SKM-1 treated with dmso at 0.1 percent for 144 hours (cell line): ENCODE measurements around the gene C1orf226.
A peak's percentile ranks its signal among the peaks of the same experiment; 100 is the strongest.
"Not testable (repeated sequence)": the region's sequence is repeated elsewhere in the genome, so short reads cannot be mapped to it uniquely, and the experiment has no call there.

Source experiments
- DNase-seq: peaks from one replicate; lab custom pipeline; 2025; ENCODE audit not compliant: unreplicated experiment; lab: John Stamatoyannopoulos, UW

The C1orf226 gene

DNA sequence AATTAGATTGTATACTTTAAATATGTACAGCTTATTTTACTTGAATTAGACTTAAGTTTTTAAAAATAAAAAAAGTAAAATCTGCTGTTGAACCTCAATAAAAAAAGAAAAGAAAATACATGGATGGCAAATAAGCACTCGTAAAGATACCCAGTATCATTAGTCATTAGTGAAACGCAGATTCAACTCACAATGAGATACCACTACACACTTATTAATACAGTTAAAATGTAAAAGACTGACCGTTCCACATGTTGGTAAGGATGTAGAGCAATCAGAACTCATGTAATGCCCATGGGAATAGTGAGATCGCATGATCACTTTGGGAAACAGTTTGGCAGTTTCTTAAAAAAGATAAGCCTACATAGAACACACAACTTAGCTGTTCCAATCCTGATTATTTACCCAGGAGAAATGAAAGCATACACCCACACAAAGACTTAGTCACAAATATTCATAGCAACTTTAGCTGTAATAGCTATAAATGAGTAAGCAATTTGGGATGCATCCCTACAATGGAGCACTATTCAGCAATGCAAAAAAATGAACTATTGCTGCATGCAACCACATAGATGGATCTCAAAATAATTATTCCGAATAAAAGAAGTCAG is 23.1 kb downstream of the C1orf226 start:
- DNase-seq, result no peak

DNA sequence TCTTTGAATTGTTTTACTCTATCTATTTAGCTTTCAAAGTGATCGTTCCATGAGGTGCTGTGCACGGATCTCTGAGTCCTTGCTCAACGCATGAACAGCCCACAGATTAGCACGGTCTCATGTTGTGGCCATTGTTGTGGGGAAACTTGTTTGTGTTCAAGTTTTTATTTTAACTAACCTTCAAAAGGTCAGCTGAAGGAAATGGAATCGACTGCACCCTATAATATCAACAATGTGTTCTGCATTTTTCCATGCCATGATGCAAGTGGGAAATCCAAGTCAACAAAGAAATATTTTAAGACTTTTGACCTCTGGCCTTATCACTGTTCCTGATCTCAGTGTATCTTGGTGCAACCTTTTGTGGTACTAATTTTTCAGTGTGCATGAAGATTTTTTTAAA is 24.3 kb downstream of the C1orf226 start:
- DNase-seq, result no peak

DNA sequence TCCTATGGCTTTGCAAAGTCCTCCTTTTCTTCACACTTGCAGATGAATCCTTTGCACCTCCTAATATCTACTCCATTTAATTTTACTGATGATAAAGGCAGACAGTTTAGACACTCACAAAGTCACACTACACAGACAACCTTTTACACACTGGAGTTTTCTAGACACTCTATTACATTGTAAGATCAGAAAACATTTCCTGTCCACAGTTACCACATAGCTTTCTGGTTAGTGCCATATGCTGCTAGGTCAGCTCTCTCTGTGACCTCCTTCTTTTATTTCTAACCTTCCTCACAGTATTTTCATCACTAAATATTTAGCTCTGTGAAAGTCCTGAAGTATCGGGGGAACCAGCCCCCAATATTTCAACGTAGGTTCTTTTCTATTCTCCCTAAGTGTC is 25.3 kb downstream of the C1orf226 start:
- no peak for DNase-seq

DNA sequence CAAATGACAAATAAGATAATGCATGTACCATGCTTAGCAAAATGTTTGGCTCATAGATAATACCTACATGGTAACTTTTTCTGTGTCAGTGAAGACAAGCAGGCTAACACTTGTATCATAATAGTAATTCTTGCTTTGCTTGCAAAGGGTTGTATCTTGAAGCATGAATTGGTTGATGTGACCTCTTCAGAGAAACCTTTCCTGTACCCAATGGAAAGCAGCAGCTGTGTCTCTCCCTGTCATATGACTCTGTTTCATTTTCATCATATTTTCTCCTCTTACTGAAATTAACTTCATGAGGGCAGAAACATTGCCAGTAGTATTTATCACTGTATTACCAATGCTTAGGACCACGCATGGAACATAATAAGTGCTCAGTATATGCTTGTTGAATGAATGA is 26.0 kb downstream of the C1orf226 start:
- DNase-seq, result no peak

DNA sequence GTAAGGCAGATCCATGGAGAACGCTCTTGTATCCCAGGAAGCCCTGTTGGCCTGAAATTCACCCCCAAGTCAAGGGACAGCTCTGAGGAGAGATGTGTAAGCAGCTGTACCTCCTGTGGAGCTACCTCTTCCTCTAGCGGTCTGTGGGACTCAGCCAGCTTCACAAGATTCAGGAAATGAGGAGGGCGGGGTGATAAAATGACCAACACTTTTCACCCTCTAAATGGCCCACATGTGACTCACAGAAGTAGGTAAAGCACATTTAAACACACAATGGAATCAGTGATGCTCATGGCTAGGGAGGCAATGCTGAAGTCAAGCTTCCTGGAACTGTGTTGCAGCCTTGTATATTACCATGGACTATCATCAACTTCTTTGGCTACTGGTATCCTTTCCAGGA is 30.5 kb downstream of the C1orf226 start, which contains the start of gene SH2D1B:
SH2D1B (minus strand) TSS at position 135 of the 400 bp plus-strand sequence; CDS start at position 15, 120 bp downstream.
- no peak for DNase-seq

DNA sequence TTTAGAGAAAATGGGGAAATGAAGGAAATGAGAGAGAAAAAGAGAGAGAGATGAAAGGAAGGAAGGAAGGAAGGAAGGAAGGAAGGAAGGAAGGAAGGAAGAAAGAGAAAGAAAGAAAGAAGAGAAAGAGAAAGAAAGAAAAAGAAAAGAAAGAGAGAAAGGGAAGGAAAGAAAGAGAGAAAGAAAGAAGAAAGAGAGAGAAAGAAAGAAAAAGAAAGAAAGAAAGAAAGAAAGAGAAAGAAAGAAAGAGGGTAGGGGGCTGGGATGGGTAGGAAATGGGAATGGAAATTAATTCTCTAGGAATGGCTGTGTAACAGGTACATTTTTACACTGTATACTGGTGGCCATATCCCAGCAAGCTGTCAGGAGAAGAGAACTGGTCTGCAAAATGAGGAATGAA is 34.7 kb downstream of the C1orf226 start:
- no peak for DNase-seq

DNA sequence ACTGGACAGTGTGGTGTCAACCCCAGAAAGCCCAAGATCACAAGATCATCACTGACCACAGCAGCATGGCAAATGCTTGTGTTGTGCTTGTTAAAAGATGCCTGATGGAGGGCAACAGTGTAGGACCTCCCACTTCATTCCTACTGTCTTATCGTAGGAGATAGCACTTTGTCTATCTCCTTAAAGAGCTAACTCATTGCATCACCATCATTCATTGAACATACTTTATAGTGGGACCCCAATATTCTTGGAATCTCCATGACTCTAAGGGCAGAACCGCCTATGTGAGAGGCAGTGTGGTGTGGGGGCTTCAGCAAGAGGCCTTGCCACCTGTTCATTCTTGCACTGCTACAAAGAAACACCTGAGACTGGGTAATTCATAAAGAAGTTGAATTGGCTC is 35.4 kb downstream of the C1orf226 start:
- DNase-seq, result no peak

DNA sequence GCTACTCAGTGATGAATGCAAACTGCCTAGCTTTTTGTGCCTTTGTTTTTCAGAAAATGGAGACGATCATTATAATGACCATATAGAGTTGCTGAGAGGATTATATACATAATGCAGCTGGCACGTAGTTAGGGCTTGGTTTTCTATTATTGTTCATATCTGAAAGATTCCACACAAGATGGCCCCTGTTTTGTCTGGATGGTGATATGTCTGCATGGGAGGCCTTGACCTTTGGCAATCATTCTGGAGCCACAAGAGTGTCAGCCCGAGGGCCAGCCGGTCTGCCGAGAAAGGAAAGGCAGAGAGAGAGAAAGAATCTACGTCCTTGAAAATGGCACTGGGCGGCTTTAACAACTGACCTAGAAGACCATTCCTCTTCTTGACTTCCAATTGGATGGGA is 36.1 kb downstream of the C1orf226 start:
- no peak for DNase-seq

DNA sequence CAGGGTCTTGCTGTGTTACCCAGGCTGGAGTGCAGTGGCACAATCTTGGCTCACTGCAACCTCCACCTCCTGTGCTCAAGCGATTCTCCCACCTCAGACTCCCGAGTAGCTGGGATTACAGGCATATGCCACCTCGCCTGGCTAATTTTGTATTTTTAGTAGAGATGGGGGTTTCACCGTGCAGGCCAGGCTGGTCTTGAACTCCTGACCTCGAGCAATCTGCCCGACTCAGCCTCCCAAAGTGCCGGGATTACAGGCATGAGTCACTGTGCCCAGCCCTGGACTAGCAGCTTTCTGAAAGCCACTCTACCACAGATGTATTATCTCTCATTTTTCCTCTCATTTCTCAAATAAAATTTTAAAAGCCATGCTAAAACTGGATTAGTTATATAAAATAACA is 37.1 kb downstream of the C1orf226 start:
- not testable (repeated sequence) for DNase-seq

DNA sequence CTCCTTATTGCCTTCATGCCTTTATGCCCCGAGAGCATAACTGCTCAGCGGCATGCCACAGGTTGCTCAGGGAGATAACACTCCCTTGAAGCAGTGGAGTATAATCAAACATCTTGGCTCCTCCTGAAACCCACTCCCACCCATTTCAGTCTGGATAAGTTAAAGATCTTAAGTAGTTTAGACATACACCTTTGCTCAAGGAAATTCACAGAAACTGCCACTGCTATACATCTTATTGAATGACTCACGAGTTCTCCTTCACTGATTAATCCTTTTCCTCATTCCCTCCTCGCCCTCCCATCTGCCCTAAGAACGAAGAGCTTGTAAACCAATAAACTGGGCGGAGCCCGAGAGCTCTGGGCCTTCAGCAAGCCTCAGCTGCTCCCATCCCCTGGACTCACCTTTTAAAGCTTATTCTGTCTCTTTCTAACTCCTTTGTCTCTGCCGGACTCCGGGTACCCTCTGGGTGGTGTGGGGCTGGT is 38.0 kb downstream of the C1orf226 start:
- not testable (repeated sequence) for DNase-seq

DNA sequence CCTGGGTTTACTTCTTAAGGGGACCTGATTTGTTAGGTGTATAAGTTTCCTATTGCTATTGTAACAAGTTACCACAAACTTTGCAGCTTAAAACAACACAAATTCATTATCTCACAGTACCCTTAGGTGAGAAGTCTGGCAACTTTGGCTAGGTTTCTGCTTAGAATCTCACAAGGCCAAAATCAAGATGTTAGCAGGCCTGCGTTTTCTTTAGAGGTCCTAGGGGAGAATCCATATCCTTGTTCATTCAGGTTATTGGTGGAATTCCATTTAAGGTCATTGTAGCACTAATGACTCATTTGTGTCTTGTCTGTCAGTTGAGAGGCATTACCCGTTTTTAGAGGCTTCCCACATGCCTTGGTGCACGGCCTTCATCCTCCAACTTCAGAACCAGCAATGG is 38.6 kb downstream of the C1orf226 start:
- DNase-seq, result no peak

DNA sequence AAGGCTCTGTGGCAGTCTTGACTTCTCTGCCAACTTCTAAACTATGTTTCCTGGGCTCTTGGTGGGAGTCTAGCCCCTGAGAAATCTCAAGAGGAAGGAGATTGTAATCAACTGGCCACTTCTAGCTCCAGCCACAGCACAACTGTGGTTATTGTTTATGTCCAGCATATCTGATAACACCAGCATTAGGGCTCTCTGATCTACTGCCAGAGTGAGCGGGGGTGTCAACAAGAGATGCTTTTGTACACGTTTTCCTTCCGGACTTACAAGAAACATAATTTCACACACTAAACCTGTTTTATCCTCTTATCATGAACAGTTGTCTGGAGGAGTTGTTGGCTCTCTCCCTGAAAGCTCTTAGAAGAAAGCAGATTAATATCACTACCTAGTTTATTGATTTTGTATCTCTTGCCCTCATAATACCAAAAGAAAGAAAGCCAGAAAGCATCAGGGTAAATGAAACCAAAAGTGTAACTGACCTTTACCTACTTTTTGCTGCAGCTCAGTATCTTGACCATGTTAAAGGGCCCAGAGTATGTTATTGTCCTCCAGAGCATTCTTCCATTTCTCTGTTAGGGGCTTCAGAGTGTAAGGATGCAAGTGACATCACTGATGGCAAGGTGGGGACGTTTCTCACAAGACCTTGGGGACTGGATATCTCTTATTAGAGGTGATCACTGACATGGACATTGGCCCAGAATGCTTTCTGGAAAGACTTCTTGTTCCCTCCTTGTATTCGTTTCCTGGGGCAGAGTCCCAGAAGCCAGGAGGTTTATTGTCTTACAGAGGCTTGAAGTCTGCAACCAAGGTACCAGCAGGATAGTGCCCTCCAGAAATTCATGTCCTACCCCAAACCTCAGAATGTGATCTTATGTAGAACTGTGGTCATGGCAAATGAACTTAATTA is 40.0 kb downstream of the C1orf226 start:
- no peak for DNase-seq

DNA sequence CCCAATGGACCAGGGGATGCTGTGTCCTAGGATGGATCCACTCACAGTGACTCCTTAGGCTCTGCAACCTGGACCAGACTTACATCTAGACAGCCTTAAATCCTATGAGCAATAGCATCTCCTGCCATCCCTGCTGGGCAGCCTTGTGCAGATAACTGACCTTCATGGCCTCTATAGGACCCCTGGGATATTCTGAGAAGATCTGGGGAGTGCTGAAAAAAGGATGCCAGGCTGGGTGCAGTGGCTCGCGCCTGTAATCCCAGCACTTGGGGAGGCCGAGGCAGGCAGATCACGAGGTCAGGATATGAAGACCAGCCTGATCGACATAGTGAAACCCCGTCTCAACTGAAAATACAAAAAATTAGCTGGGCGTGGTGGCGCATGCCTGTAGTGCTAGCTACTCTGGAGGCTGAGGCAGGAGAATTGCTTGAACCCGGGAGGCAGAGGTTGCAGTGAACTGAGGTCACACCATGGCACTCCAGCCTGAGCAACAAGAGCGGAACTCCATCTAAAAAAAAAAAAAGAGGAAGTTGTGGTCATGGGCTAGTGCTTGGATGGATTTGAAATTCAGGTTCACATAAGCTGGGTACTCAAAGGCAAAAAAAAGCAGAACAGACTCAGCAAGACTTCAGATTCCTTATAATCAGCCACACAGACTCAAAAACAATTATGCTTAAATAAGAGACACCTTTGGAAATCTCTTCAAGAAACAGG is 41.3 kb downstream of the C1orf226 start:
- DNase-seq, result peak; percentile 99

DNA sequence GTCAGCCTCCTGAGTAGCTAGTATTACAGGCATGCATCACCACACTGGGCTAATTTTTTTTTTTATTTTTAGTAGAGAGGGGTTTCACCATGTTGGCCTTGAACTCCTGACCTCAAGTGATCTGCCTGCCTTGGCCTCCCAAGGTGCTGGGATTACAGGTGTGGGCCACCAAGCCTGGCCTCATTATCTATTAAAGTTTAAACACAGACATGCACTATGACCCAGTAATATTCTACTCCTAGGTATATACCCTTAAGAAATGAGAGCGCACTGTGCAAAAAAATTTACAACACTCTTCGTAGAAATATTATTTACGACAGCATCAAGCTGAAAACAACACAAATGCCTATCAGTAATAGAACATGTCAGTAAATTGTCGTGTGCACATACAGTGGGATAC is 49.1 kb downstream of the C1orf226 start:
- DNase-seq, result no peak

DNA sequence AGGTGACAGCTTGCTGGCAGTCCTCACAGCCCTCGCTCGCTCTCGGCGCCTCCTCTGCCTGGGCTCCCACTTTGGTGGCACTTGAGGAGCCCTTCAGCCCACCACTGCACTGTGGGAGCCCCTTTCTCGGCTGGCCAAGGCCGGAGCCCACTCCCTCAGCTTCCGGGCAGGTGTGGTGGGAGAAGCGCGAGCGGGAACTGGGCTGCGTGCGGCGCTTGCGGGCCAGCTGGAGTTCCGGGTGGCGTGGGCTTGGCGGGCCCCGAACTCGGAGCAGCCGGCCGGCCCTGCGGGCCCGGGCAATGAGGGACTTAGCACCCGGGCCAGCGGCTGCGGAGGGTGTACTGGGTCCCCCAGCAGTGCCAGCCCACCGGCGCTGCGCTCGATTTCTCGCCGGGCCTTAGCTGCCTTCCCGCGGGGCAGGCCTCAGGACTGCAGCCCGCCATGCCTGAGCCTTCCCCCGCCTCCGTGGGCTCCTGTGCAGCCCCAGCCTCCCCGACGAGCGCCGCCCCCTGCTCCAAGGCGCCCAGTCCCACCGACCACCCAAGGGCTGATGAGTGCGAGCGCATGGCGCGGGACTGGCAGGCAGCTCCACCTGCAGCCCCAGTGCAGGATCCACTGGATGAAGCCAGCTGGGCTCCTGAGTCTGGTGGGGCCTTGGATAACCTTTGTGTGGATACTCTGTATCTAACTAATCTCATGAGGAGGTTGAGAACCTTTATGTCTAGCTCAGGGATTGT is 51.6 kb downstream of the C1orf226 start:
- DNase-seq, result not testable (repeated sequence)
